ENCODE results near the gene ACTBL2. TPM values are rescaled to one million over a fixed set of nuclear protein-coding genes. Genes with fewer than 3 reads are reported as not detected.

The ACTBL2 gene
- total and polyA plus RNA-seq, 2 of the 13 experiments (the other 11 are each of a cell fraction or from before 2014, with no cell fraction given) = not detected

DNA sequence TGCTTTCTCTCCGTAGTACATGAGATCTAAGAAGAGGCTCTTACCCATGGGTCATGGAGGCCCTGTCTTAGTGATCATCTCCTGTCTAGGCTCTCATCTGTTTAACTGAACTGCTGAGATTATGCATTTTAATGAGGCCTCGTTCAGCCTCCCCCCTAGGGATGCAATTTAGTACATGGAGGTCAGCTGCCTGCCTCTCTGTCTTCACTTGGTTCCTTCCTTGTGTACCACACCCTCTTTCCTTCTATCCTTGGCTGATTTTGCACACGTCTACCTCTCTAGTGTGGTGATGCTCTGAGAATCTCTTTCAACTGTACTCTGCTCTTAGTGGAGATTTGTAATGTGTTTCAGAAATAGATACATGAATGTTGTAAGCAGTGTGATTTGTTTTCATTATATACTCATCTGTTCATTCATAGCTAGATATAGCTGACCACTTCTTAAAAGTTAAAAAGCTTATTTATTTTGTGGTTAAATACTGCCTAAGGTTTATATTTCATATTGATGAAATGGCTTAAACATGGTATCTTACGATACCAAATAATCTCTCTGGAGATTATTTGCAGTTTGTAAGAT lies 3.5 kb upstream of the ACTBL2 start:
- Histone ChIP-seq H3K9me3 (ENCODE audit: low read length) (no peaks in the 10 kb centered on the region), H3K27ac (ENCODE audit: extremely low read length, insufficient read depth, low read length) (no peak overlapping the region), H3K36me3 (replicated peaks in 1 of 2; ENCODE audit: control insufficient read depth in 1 of 2, insufficient read depth in 2 of 2, low read length in 2 of 2) (no peaks in the 10 kb centered on the region), H3K79me2 (ENCODE audit: insufficient read depth, low read length) (no peaks in the 10 kb centered on the region), H3K4me2 (ENCODE audit: low read depth, low read length) (no peak overlapping the region), H2AFZ (ENCODE audit: low read length) (no peak overlapping the region), H3K4me1 (ENCODE audit: insufficient read depth, low read length) (no peaks in the 10 kb centered on the region), H4K20me1 (ENCODE audit: insufficient read depth, low read length) (no peaks in the 10 kb centered on the region), H3K4me3 (replicated peaks in 1 of 3; ENCODE audit: insufficient read depth in 1 of 3, low read depth in 2 of 3, low read length in 3 of 3) (no peak overlapping the region), H3K9ac (ENCODE audit: insufficient read depth, low read depth, low read length) (no peak overlapping the region), H3K27me3 (ENCODE audit: control insufficient read depth in 1 of 2, insufficient read depth in 2 of 2, low read length in 2 of 2) (peaks cover 0 to 3% of the 10 kb centered on the region in 2 experiments; a peak in 1 of 5 replicates)
- 15% methylated on average over 4 of the region's 4 CpGs for WGBS (ENCODE audit: low lambda C conversion rate)
- no TSS peak for BruUV-seq (replicated peaks)
- no peak for FAIRE-seq
- no peak for ATAC-seq
- CTCF ChIA-PET (ENCODE audit: low intra/inter-chr PET ratio, low total read pairs) = no interaction called here
- DNase-seq (ENCODE audit: low spot score) = no peak
- intact Hi-C loops (cut with micrococcal nuclease; ENCODE audit: unreplicated experiment) = no loop called here
- POLR2A ChIA-PET = no interaction called here
- TF ChIP-seq ETV6 (CRISPR knock-in tag; conservative IDR thresholded peaks at IDR 0.05) (no peak), MAF1 (CRISPR knock-in tag; IDR thresholded peaks at IDR 0.05; ENCODE audit: borderline replicate concordance) (no peak)
- in situ Hi-C loops (cut with HindIII; ENCODE audit: extremely low pct_ligation_motif_present, low pct_unique_long_range_greater_than_20kb) = no loop called here

DNA sequence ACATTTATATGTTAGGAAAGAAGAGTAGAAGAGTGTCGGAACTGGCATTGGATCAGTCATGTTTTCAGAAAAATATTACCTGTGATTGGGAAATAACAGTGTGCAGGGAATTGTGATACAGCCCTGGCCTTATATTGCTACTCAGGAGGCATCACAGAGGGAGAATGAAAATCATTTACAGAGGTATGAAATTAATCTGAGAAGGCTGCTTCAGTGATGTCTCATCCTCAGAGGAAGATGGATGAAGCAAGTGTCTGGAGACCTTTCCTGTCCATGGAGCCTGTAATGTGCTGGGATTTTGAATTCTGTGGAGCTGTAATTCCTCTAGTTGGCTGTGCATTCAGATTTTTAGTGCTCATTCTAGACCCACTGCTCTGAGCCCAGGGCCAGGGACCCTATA lies 3.8 kb downstream of the ACTBL2 start:
- ATAC-seq (no peak), FAIRE-seq (no peak), DNase-seq (ENCODE audit: low spot score) (no peak)
- no TSS peak for BruUV-seq (replicated peaks)
- WGBS (ENCODE audit: low lambda C conversion rate) = 0% methylated on average over 1 of the region's 1 CpG
- Histone ChIP-seq H3K4me1 (ENCODE audit: insufficient read depth, low read length) (no peaks in the 10 kb centered on the region), H3K9ac (ENCODE audit: insufficient read depth, low read depth, low read length) (no peak overlapping the region), H3K27me3 (ENCODE audit: control insufficient read depth in 1 of 2, insufficient read depth in 2 of 2, low read length in 2 of 2) (no peaks in the 10 kb centered on the region; a peak in 1 of 5 replicates), H3K36me3 (replicated peaks in 1 of 2; ENCODE audit: control insufficient read depth in 1 of 2, insufficient read depth in 2 of 2, low read length in 2 of 2) (no peaks in the 10 kb centered on the region), H3K4me2 (ENCODE audit: low read depth, low read length) (no peak overlapping the region), H3K9me3 (ENCODE audit: low read length) (no peaks in the 10 kb centered on the region), H3K4me3 (replicated peaks in 1 of 3; ENCODE audit: insufficient read depth in 1 of 3, low read depth in 2 of 3, low read length in 3 of 3) (no peak overlapping the region), H2AFZ (ENCODE audit: low read length) (no peak overlapping the region), H3K27ac (ENCODE audit: extremely low read length, insufficient read depth, low read length) (no peak overlapping the region), H4K20me1 (ENCODE audit: insufficient read depth, low read length) (no peaks in the 10 kb centered on the region), H3K79me2 (ENCODE audit: insufficient read depth, low read length) (no peaks in the 10 kb centered on the region)
- TF ChIP-seq HES4 (CRISPR knock-in tag; IDR thresholded peaks at IDR 0.05; ENCODE audit: borderline replicate concordance) (no peak), ZMYM3 (CRISPR knock-in tag; IDR thresholded peaks at IDR 0.05) (no peak), ZNF749 (CRISPR knock-in tag; IDR thresholded peaks at IDR 0.05; ENCODE audit: borderline replicate concordance) (no peak), GATA4 (IDR thresholded peaks at IDR 0.05; ENCODE audit: borderline replicate concordance, low read depth) (no peak), SOX6 (IDR thresholded peaks at IDR 0.05) (no peak), SOX6 (CRISPR knock-in tag; IDR thresholded peaks at IDR 0.05) (no peak), RFX3 (CRISPR knock-in tag; IDR thresholded peaks at IDR 0.05) (no peak), HMGA1 (CRISPR knock-in tag; conservative IDR thresholded peaks at IDR 0.05) (no peak)
- TF ChIP-seq, protein P1, sequence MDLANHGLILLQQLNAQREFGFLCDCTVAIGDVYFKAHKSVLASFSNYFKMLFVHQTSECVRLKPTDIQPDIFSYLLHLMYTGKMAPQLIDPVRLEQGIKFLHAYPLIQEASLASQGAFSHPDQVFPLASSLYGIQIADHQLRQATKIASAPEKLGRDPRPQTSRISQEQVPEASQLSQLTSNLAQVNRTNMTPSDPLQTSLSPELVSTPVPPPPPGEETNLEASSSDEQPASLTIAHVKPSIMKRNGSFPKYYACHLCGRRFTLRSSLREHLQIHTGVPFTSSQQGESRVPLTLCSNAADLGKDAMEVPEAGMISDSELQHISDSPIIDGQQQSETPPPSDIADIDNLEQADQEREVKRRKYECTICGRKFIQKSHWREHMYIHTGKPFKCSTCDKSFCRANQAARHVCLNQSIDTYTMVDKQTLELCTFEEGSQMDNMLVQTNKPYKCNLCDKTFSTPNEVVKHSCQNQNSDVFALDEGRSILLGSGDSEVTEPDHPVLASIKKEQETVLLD (CRISPR knock-in tag; IDR thresholded peaks at IDR 0.05; ENCODE audit: low read depth) = no peak
- intact Hi-C loops (cut with micrococcal nuclease; ENCODE audit: unreplicated experiment) (no loop called here), in situ Hi-C loops (cut with HindIII; ENCODE audit: extremely low pct_ligation_motif_present, low pct_unique_long_range_greater_than_20kb) (no loop called here)
- ChIA-PET POLR2A (no interaction called here), CTCF (ENCODE audit: low intra/inter-chr PET ratio, low total read pairs) (no interaction called here)

Data from HepG2 (cell line).